Renal cortex interstitium (tissue), 15 donors: Measurements from ENCODE around the gene SPECC1. TPM values are rescaled to one million over a fixed set of nuclear protein-coding genes. Genes with fewer than 3 reads are reported as not detected.
"Not testable (repeated sequence)": the region's sequence is repeated elsewhere in the genome, so short reads cannot be mapped to it uniquely, and the experiment has no call there.

Experiments
- DNase-seq, 11 donors: peaks; one replicate each; pipeline ENCODE4 v3.0.0-alpha.2; 2013; ENCODE audit warnings: low read depth in 9 of 11, low spot score in 4 of 11; ENCODE audit errors: extremely low read depth in 1 of 11
- long read RNA-seq, 16 experiments: transcript quantifications; one replicate each; lab custom pipeline, GENCODE V29; 2026
- polyA plus RNA-seq, 3 donors: library from polyadenylated mRNA; unstranded; fragments of 120-200 nt; gene quantifications; one replicate each; pipeline ENCODE4 v1.2.1, GENCODE V29; 2013; ENCODE audit not compliant: insufficient read length in 3 of 3

The SPECC1 gene
- polyA plus RNA-seq, result 10 to 100 TPM; 13.2 to 18.8 (median 17.0) TPM
- long read RNA-seq, donor 1, result 0 reads
- long read RNA-seq, donor 2, partial matches to known transcripts, result 0 of 2 reads
- long read RNA-seq, donor 2, other reads (novel, unspliced or antisense), result 0 of 2 reads
- long read RNA-seq, donor 3, result 0 reads
- long read RNA-seq, donor 4, result 0 reads
- long read RNA-seq, donor 5, result 0 reads
- long read RNA-seq, donor 6, result 0 reads
- long read RNA-seq, donor 7, result 0 reads
- long read RNA-seq, donor 8, result 0 reads
- long read RNA-seq, donor 9, partial matches to known transcripts, result 0 of 1 reads
- long read RNA-seq, donor 9, other reads (novel, unspliced or antisense), result 0 of 1 reads
- long read RNA-seq, donor 10, partial matches to known transcripts, result 0 of 1 reads
- long read RNA-seq, donor 10, other reads (novel, unspliced or antisense), result 0 of 1 reads
- long read RNA-seq, donor 11, result 0 reads
- long read RNA-seq, donor 12, result 0 reads
- long read RNA-seq, donor 13, result 0 reads
- long read RNA-seq, donor 14, result 0 reads
- long read RNA-seq, donor 15, partial matches to known transcripts, result 0 of 1 reads
- long read RNA-seq, donor 15, other reads (novel, unspliced or antisense), result 0 of 1 reads
- long read RNA-seq, donor 16, full-length matches to known transcripts, result 1 of 6 reads
- long read RNA-seq, donor 16, partial matches to known transcripts, result 5 of 6 reads
- long read RNA-seq, donor 16, other reads (novel, unspliced or antisense), result 0 of 6 reads

- peak in 8 of 11 donors; percentile 45 to 79 (median 70) for DNase-seq
These were observed at the start of gene SPECC1 for GRCh38 chr17:20009302-20010098. Gene SPECC1, plus strand, starts transcription at chr17:20009359. Its CDS starts 87,293 bp downstream, at chr17:20096652.

- DNase-seq, result not testable (repeated sequence)
These were observed 46.2 kb upstream of the SPECC1 start for GRCh38 chr17:19962954-19963353.

- DNase-seq, result no peak
These were observed 36.0 kb upstream of the SPECC1 start for GRCh38 chr17:19973156-19973555.

GRCh38 chr17:19975601-19976000, 33.6 kb upstream of the SPECC1 start:
- DNase-seq, result no peak

GRCh38 chr17:19977293-19978208, 31.6 kb upstream of the SPECC1 start, which contains the start of gene AKAP10:
Gene AKAP10, minus strand, starts transcription at chr17:19977828. Its CDS starts 149 bp downstream, at chr17:19977679.
- peak; percentile 59 to 90 (median 85) for DNase-seq

- DNase-seq, result no peak
These were observed 30.9 kb upstream of the SPECC1 start for GRCh38 chr17:19978209-19978802.

- DNase-seq, result no peak
These were observed 30.4 kb upstream of the SPECC1 start for GRCh38 chr17:19978805-19979211.

- DNase-seq, result no peak
These were observed 29.0 kb upstream of the SPECC1 start for GRCh38 chr17:19979917-19980770.

GRCh38 chr17:19986941-19987861, 22.0 kb upstream of the SPECC1 start:
- DNase-seq, result no peak

- no peak for DNase-seq
These were observed 21.3 kb upstream of the SPECC1 start for GRCh38 chr17:19987897-19988296.

GRCh38 chr17:19991252-19991885, 17.8 kb upstream of the SPECC1 start:
- DNase-seq, result no peak

GRCh38 chr17:19992803-19993713, 16.1 kb upstream of the SPECC1 start:
- DNase-seq, result peak in 10 of 11 donors; percentile 75 to 88 (median 82)

GRCh38 chr17:19996086-19996485, 13.1 kb upstream of the SPECC1 start:
- DNase-seq, result no peak

GRCh38 chr17:19996502-19996901, 12.7 kb upstream of the SPECC1 start:
- no peak for DNase-seq
